ENCODE data around the gene AIFM2.
"Not testable (repeated sequence)": the region's sequence is repeated elsewhere in the genome, so short reads cannot be mapped to it uniquely, and the experiment has no call there.

Gene AIFM2

GRCh38 chr10:70090951-70091350 is 41.7 kb downstream of the AIFM2 start:
- no peak for DNase-seq

- DNase-seq = no peak
Observed at GRCh38 chr10:70090013-70090412, 42.6 kb downstream of the AIFM2 start.

GRCh38 chr10:70088308-70088698 is 44.3 kb downstream of the AIFM2 start:
- no peak for DNase-seq

- DNase-seq = no peak
Observed at GRCh38 chr10:70087616-70088307, 44.9 kb downstream of the AIFM2 start.

GRCh38 chr10:70085975-70086613 is 46.5 kb downstream of the AIFM2 start:
- DNase-seq = no peak

- DNase-seq = no peak
Observed at GRCh38 chr10:70084189-70084588, 48.4 kb downstream of the AIFM2 start.

GRCh38 chr10:70080789-70081188 is 51.8 kb downstream of the AIFM2 start:
- DNase-seq = not testable (repeated sequence)

- no peak for DNase-seq
Observed at GRCh38 chr10:70078937-70079336, 53.7 kb downstream of the AIFM2 start.

GRCh38 chr10:70078329-70078728 is 54.3 kb downstream of the AIFM2 start:
- DNase-seq = no peak

- DNase-seq = no peak
Observed at GRCh38 chr10:70074971-70075370, 57.7 kb downstream of the AIFM2 start.

GRCh38 chr10:70074165-70074564 is 58.5 kb downstream of the AIFM2 start:
- no peak for DNase-seq

- no peak for DNase-seq
Observed at GRCh38 chr10:70070834-70071233, 61.8 kb downstream of the AIFM2 start.

- DNase-seq = no peak
Observed at GRCh38 chr10:70069346-70069745, 63.3 kb downstream of the AIFM2 start.

- no peak for DNase-seq
Observed at GRCh38 chr10:70068925-70069324, 63.7 kb downstream of the AIFM2 start.

GRCh38 chr10:70067586-70067985 is 65.0 kb downstream of the AIFM2 start:
- no peak for DNase-seq

- DNase-seq = no peak
Observed at GRCh38 chr10:70066190-70066589, 66.4 kb downstream of the AIFM2 start.

GRCh38 chr10:70064486-70064885 is 68.1 kb downstream of the AIFM2 start:
- no peak for DNase-seq

GRCh38 chr10:70063418-70064098 is 69.1 kb downstream of the AIFM2 start:
- DNase-seq = no peak
